Stimulated activated CD4-positive, alpha-beta T cell treated with anti-CD3 and anti-CD28 coated beads, TNF-alpha, amount 100 ng/mL, for 4 hours (primary cell): ENCODE results near the gene UNKL.

Source experiments
- DNase-seq, 3 experiments: peaks; one replicate each; pipeline ENCODE4 v3.0.0-alpha.2; 2020; ENCODE audit warnings: low read depth in 3 of 3

UNKL gene, protein sequence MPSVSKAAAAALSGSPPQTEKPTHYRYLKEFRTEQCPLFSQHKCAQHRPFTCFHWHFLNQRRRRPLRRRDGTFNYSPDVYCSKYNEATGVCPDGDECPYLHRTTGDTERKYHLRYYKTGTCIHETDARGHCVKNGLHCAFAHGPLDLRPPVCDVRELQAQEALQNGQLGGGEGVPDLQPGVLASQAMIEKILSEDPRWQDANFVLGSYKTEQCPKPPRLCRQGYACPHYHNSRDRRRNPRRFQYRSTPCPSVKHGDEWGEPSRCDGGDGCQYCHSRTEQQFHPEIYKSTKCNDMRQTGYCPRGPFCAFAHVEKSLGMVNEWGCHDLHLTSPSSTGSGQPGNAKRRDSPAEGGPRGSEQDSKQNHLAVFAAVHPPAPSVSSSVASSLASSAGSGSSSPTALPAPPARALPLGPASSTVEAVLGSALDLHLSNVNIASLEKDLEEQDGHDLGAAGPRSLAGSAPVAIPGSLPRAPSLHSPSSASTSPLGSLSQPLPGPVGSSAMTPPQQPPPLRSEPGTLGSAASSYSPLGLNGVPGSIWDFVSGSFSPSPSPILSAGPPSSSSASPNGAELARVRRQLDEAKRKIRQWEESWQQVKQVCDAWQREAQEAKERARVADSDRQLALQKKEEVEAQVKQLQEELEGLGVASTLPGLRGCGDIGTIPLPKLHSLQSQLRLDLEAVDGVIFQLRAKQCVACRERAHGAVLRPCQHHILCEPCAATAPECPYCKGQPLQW

DNA sequence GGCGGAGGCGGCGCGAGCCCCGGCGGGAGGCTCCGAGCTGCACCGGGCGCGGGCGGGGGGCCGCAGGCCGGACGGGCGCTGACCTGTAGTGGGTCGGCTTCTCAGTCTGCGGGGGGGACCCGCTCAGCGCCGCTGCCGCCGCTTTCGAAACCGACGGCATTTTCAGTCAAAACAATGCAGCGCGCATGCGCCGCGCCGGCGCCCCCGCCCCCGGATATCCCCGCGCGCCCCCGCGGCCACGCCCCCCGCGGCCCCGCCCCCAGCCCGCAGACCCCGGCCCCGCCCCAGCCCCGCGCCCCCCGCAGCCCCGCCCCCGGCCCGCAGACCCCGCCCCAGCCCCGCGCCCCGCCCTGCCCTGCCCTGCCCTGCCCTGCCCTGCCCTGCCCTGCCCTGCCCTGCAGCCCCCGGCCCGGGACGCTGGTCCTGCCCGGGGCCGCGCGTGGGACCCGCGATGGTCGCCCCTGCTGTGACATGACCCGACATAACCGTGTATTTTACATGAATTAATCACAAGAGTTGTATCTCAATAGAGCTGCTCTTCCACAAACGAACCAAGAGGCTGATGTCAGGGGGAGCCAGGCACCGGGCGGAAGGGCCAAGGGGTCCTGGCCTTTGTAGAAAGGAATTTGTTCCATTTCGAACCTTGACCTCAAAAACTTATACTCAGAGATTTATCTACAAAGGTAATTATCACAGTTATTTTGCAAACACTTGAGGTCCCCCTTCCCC, at the start of gene UNKL:
Gene UNKL (minus strand): TSS at position 173 of the 729 bp plus-strand sequence. CDS start 13 bp downstream, at position 160.
- peak; percentile 62 to 74 (median 68) for DNase-seq

DNA sequence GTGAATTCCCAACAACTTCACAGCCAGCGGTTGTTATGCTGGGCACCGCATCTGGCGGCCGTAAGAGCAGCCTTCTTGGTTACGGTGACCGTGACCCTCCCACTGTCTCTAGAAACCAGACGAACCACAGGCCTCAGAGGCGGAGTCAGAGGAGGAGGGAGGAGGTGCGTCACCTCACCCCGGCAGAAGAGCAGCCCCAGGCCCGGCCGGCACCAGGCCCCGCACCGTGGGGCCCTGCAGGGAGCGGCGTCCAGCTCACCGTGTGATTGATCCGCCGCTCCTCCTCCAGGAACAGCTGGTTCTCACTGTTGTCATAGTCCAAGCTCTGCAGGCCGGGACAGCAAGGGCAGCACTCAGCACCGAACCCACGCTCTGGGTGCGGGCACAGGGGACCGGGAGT, 46.6 kb upstream of the UNKL start:
- DNase-seq: no peak

DNA sequence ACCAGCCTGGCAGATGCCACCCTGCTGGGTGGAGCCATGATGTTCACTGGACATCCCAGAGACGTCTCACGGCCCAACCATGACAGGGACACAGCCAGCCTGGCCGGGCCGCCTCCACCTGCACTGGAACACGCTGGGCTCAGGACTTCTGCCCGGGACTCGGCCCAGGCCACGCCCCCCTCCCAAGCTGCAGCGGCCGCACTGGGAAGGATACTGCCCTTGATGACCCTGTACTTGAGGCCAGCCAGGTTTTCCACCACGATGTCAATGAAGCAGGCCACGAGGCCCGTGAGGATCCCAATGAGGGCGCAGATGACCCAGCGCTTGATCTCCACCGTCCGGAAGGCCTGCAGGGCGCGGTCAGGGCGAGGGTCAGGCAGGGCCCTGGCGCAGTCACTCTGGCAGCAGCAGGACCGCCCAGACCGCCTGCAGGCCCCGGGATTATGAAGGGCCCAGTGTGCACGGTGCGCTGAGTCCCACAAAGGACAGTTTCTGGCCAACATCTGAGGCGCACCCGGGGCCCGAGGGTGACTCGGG, 46.2 kb upstream of the UNKL start:
- no peak for DNase-seq

DNA sequence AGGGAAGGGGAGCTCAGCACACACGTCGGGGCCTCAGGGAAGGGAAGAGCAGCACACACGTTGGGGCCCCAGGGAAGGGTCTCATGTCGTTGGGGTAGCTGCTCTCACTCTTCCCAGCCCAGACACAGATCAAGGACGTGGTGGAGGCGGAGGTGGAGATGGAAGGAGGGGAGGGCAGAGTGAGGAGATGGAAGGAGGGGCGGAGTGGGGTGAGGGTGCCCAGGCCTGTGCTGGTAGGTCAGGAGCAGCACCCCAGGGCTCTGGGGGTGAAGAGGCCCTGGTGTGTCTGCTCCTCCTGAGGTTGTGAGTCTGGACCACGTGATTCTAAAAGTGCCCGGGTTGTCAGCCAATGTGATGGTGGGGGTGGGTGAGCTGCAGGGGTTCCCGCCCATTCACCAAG, 45.5 kb upstream of the UNKL start:
- DNase-seq: no peak

DNA sequence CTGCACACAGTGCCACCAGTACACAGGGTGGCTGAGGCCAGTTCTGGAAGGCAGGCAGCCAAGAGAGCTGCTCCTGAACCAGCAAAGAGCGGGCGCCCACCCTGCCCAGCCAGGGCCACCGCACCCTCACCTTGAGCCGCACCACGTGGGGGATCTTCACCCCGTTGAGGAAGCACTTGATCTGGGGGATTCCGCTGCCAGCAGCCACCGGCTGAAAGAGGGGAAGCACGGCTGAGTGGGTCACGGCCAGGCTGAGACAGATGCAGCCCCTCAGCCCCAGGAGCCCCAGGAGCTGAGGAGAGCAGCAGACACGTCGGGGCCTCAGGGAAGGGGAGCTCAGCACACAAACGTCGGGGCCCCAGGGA, 44.5 kb upstream of the UNKL start:
- DNase-seq: no peak

DNA sequence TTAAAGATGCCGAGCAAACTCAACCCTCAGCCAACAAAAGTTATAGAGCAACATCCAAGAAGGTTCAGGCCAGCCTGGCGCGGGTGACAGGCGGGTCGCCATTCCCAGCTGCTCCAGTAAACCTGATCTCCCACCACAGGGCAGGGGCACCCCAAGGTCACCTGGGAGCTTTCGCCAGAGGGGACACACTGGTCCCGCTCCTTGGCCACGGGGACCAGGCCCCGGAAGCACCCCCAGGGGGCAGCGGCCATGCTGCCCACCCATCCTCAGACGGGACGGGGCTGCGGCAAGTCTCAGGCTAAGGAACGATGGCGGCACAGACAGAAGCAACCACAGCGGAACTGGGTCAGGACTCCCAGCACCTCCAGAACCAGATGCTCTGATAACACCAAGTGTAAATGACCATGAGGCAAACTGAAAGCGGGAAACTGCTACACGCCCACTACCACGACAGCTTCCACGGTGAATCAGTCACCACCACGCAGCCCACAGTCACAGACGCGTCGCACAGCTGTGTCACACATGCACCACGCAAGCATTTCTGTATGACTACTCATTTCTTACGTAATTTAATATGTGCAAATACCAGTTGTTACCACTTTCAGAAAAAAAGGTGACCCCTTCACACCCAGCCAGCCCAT, 44.0 kb upstream of the UNKL start:
- DNase-seq: no peak

DNA sequence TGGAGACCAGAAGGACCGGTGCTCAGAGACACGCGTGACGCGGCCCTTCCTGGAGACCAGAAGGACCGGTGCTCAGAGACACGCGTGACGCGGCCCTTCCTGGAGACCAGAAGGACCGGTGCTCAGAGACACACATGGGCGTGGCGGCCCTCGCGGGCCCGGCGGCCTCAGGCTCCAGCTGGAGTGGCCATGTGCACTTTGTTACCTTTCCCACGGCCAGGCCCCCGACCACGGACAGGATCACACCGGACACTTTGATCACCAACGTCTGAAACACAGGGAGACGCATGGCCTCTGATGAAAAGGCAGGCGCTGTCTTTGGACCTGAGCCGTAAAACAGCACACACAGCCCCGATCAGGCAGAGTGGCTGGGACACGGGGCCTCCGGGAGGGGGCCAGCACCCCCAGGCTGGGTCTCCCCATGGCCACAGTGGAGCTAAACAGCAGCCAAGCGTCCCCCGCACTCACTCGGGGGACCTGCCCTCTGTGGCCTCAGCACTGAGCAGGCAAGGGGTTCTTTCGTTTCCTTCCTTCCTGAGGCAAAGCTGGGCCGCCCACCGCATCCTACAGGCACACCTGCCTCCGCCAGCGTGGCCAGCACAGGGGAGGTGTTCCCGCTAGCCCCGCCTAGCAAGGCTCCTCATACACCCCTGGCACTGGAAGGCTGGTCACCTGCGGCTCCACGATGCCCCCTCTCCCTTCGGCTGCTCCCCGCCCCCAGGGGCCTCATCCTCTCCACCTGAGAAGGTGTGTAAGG, 43.2 kb upstream of the UNKL start:
- no peak for DNase-seq

DNA sequence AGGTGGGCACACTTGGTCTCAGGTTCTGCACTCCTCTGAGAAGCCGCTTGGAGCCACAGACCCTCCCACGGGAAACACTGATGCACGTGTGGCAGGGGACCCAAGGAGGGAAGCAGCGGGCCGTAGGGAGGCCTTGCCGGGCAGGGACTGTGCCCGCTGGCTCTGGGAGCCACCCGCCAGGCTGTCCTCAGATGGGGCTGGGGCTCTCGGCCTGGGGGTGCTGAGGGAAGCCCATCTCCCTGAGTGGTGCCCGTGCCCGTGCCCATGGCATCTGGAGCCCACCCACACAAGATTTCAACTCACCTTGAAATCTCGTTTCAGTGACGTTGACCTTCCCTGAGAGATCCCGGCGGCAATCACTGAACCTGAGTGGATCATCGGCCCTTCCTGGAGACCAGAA, 42.4 kb upstream of the UNKL start:
- no peak for DNase-seq

DNA sequence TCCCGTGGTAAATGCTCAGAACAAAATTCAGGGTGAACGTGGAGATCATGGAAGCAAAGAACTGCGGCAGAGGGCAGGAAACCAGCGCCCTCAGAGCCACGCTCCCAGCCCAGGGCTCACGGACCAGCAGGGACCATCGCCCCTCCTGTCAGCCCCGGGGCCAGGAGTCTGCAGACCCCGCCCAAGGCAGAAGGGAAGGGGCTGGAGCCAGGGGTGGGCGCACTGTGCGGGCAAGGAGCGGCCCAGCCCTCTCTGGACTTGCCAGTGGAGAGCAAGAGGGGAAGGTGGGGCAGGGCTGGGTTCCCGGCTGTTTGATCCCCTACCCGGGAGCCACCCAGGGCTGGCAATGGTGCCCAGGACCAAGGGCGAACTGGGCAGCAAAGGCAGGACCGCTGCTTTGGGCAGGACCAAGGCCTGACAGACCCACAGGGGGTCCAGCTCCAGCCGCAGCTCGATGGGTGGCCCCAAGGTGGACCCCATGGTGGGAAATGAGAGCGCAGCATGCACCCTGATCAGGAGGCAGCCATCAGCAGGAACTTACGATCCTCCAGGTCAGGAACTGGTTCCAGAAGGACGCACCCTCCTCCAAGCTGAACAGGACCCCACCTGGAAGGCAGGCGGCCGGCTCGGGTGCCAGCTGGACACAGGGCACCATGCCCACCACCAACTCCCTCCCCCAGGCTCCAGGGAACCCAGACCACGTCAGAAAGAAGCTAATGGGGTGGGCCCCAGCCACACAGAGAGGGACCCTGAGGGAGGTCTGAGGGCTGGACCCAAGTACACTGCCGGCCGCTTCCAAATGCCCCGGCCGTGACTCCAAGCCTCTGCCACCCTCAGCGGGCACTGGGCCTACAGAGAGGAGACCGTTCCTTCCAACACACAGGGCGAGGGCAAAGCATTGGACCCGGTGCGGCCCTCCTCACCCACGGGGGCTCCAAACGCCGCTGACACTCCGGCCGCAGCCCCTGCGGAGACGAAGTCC, 41.0 kb upstream of the UNKL start:
- DNase-seq: no peak

DNA sequence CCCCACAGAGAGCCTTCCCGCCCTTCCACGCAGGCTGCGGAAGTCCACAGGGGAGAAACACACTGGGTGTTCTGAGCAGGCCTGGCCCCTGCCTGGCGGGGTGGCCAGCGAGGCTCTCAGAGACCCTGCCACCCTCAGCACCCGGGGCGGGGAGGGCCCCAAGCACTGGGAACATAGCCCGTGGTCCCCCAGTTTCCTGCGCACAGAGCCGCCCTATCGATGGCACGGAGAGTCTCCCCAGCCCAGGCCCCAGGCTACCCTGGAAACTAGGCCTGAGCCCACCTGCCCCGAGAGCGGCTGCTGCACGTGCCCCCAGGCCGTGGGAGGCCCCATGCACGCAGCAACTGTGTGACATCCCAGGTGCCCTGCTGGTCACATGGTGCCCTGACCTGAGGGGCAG, 40.1 kb upstream of the UNKL start:
- DNase-seq: no peak

DNA sequence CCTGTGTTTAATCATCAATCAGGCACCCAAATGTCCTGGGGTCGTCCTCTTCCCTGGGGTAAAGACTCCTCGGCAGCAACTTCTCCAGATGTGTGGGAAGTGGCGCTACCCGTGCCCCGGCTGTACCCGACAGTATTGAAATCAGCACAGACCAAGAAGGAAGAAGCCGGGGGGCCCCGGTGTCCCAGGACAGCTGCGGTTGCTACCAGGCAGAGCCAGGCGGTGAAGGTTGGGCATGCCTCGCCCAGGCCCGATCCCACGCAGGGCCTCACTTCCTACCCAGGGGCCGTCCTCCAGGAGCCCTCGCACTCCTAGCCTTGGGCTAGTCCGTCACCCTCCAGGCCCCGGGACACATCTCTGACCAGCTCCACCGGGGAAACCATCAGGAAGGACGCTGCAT, 38.8 kb upstream of the UNKL start:
- no peak for DNase-seq

DNA sequence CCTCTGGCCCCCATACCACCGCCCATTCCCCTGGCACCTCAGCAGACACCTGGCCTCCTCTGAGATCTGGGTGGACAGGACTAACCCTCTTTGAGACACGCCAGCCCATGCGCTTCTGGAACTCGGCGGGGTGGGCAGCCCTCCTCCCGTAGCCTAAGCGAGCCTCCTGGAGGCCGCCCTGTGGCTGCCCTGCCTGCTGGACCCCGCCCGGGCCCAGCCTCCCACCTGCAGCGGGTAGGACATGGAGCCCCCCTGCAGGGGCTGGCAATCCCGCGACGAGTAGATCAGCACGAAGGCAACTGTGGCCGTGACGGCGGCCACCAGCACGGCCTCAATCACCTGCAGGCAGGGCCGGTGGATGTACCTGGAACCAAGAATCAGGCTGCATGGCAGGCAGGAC, 38.0 kb upstream of the UNKL start:
- DNase-seq: no peak

DNA sequence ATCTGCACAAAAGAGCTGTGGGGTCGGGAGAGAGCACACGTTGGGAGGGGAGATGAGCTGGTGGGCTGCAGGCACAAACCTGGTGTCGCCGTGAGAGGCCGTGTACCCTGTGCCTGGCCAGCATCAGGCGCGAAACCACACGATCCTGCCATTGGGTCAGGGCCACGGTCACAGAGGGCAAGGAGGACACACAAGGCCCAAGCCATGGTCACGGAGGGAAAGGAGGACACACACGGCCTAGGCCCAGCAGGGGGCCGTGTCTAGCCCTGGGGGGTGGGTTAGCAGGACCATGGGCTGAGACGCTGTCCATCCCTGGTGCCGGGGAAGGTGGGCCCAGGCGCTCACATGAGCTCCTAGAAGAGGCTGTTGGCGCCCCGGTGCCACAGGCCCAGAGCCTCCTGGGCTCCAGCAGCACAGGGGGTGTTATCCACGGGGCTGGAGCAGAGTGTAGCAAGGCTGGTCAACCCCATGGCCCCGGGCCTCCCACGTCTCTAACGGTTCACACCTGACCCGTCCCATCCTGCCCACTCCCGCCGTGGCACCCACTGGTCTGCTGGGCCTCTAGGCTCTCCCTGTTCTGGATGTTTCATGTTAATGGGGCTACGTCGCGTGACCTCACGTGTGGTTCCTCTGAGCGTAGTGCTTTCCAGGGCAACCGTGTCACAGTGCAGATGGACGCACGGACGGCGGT, 37.3 kb upstream of the UNKL start:
- DNase-seq: no peak

DNA sequence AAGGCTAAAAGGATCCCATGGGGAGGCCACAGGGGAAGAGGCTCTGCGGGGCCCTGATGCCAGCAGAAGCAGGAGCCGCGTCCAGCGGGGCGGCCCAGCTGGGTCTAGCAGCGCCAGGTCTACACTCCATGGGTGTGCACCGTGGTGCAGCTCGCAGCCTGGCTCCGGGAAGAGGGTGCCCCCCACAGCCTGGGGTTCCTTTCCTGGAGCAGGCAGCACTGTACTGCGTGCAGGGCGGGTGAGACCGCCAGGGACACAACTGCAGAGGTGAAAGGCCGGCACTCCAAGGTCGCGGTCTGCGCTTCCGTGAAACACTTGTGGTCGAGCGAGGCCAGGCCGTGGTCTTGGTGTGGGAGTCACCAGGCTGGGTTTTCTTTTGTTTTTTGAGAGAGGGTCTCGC, 36.3 kb upstream of the UNKL start:
- no peak for DNase-seq

DNA sequence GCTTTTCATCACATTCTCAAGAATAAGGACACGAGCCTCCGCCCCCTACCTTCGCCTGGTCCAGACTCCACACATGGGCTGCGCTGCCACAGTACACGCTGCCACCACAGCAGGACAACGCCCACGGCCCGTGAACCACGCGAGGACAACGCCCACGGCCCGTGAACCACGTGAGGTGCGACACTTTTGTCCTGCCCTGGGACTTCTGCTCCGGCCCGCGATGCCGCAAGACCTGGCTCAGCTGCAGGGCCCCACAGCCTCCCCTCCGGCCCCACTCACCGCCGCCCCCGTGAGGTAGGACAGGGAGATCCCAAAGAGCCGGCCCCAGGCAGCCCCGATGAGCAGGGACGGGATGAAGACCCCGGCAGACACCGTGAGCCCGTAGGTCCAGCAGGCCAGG, 35.7 kb upstream of the UNKL start:
- no peak for DNase-seq

DNA sequence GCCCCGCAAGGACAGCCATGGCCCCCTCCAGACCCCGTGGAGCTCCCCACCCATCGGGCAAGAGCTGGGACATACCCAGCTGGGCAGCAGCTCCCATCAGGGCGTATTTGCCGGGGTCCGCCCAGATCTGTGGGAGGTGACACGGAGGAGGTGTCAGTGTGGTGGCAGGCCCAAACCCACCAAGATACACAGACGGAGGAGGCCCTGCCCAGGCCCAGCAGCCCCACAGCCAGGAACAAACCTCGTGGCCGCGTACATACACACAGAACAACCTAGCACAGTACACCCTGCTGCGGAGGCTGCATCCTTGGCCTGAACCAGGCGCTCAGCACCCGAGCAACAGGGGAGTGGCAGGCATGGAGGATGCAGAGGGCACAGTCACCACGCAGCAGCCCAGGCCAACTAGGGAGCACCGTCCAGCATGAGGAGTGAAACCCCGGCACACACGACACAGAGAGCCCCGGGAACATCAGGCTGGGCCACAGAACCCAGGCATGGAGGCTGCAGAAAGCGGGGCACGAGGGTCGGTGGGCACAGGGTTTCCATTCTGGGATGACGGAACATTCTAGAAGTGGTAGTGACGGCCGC, 34.8 kb upstream of the UNKL start:
- DNase-seq: no peak

DNA sequence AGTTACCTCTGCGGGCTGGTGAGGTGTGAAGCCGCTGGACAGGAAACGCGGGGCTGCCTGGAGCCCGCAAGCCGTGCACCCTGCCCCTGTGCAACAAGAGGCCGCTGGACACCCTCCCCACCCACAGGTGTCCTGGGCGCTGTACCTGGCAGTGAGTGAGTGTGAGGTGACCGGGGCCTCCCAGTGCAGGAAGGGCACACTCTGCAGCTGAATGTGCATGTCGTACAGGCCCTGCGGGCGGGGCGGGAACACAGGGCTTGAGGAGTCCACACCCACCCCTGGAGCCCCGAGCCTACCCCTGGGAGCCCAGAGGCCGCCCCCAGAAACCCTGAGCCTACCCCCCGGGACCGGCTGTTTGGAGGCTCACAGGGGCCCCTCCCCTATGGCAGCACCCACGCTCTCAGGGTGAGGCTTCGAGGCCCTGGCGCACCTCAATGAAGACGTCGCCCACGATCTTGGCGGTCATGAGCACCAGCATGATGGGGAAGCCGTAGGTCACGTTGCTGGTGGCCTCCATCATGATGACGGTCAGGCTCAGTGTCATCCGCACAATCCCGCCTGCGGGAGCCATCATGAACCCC, 34.1 kb upstream of the UNKL start:
- DNase-seq: no peak

DNA sequence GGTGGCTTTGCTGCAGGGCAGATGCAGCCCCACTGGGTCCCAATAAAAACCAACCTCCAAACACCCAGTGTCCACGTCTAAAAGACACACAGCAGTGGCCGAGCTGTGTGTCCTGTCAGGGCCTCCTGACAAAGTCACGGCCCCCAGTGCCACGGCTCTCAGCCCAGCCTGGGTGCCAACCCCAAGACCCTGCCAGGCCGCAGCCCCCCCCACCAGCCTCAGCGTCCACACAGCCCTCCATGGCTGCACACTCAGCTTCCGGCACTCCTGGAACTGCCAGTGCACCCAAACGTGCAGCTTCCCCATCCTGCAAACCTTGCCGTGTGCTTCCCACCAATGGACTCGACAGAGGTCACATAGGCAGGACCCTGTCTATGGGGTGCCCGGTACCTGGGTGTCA, 33.5 kb upstream of the UNKL start:
- no peak for DNase-seq
